ENCODE data around the gene CCDC50.

- TF ChIP-seq, protein P1, sequence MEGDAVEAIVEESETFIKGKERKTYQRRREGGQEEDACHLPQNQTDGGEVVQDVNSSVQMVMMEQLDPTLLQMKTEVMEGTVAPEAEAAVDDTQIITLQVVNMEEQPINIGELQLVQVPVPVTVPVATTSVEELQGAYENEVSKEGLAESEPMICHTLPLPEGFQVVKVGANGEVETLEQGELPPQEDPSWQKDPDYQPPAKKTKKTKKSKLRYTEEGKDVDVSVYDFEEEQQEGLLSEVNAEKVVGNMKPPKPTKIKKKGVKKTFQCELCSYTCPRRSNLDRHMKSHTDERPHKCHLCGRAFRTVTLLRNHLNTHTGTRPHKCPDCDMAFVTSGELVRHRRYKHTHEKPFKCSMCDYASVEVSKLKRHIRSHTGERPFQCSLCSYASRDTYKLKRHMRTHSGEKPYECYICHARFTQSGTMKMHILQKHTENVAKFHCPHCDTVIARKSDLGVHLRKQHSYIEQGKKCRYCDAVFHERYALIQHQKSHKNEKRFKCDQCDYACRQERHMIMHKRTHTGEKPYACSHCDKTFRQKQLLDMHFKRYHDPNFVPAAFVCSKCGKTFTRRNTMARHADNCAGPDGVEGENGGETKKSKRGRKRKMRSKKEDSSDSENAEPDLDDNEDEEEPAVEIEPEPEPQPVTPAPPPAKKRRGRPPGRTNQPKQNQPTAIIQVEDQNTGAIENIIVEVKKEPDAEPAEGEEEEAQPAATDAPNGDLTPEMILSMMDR (IDR thresholded peaks at IDR 0.05) = no peak
- no peak for TF ChIP-seq POLR2A (IDR thresholded peaks at IDR 0.05)
These were observed 70.7 kb downstream of the CCDC50 start for GRCh38 chr3:191399918-191400317.
